Inferior parietal cortex (tissue), 1 donor: ENCODE measurements around the gene KCTD17.

ENCODE experiments used
- DNase-seq: peaks from one replicate; pipeline ENCODE4 v3.0.0-alpha.2; 2016; ENCODE audit errors: extremely low spot score

The KCTD17 gene

DNA sequence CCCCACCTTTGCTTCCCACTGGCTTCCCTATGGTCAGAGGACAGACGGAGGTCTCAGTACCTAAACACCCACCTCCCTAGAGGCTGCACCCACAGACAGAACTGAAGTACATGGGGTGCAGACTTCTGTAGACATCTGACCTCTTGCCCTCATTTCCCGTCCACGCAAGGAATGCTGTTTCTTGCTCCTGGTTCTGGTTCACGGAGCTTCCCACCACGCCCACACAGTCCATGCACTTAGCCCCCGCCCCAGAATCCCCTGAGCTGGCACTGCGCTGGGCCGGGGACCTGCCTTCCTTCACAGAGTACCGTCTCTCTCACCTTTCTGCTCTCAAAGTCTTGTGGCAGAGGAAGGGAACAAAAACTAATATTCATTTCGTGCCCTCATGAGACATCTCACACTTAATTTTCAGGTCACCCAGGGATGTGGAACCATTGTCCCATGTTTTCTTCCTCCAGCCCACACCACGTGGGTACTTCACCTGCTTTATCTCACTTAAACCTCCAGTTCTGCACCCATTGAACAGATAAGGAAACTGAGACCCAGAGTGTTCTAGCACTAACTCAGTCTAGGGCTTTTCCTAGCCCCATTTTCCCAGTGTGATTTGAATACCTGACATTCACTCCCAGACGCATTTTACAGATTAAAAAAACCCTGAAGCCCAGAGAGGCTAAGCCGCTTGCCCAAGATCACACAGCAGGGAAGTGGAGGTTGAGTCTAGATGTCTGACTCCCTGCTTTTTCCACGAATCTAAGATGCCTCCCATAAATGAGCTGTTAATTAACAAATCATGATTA, 52.3 kb downstream of the KCTD17 start:
- no peak for DNase-seq

DNA sequence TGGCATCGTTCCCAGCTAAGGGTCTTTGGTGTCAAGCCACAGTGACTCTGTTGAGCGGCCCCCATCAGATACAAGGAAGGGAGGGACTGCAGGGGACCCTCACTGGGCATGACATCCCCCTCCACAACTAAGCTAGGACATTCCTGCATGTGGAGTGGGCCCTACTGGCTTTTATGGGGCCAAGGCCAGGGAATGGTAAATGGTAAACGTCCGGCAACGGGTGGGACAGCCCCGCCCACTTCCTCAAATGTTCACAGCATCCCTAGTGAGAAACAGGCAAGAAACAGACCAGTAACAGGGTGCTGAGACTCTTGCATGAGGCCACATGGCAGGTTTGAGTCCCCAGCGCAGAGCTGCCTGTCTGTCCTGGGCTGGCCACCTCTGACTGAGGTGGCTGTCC, 53.6 kb downstream of the KCTD17 start:
- DNase-seq = no peak

DNA sequence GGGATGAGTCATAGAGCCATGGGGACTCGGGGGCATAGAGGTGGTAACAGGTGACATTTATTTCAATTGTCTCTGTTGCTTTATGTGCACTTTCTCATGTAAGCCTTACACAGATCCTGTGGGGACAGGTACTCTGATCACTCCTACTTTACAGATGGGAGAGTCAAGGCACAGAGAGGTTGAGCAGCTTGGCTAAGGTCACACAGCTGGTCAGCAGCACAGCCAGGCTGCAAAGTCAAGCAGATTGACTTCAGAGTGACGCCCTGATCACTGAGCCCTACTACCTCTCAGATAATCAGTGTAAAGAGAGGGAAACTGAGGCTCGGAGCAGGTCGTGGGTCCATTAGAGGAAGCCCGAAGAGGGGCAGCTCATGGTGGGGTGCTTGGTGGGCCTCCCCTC, 54.4 kb downstream of the KCTD17 start:
- no peak for DNase-seq

DNA sequence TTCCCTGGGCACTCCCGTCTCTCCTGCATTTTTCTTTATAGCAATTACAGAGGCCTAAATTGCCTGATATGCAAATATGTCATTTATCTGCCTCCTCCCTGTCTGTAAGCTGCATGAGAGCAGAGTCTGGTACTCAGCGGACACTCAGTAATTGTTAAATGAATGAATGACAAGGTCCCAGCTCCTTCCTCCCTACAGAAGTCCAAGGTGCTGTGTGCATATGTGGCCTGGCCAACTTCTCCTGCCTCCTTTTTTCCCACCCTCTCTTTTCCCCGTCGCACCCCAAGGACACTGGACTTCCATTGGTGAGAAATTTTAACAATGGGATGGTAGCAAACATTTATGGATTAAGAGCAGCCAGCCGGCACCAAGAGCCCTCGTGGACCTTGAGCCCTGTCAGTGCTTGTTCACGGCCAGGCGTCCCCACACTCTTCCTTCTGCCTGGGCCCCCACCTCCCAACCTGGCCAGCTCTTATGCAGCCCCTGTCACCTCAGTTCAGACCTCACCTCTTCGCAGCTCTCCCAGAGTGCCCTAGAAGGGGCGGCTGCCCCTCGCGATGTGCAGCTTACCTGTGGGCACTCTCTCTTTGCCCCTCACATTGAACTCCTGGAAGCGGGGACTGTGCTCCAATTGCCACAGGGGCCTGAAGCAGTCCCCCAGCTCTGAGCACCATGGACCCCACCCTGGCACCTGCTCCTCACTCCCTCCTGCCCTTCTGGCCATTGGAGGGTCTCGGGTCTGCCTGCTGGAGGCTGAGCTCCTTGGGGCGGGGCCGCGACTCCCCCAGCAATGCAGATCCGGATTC, 56.5 kb downstream of the KCTD17 start:
- no peak for DNase-seq

DNA sequence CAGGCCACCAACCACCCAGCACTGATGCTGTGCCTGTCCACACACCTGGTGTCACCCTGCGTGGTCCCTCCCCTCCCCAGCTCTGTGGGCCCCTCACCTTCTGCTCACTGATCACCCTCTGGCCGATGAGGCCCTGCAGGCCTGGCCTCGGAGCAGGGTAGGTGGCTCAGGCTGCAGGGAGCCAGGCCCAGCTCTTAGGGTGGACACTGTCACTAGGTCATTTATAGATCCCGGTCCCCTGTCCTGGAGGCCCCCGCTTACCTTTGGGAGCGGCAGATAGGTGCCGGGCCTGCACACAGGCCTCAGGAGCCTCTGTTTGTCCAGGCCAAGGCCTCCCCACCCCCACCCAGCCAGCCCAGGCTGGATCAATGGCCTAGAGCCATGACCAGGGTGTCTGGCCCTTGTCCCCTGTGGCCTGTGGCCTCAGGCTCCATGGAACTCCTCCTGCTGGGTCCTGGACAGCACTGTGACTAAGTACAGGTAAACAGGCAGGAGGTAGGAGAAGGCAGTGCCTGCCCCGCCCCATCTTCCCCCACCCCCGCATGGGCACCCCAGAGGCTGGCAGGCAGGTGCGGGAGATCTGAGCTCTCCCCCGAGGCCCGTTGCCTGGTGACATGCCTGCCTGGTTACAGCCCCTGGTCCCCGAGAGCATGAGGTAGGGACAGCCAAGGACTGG, 57.8 kb downstream of the KCTD17 start, which contains the start of gene TMPRSS6:
Gene TMPRSS6 (minus strand): TSS at position 472 of the 676 bp plus-strand sequence. CDS start 6,296 bp downstream, outside the sequence.
- no peak for DNase-seq

DNA sequence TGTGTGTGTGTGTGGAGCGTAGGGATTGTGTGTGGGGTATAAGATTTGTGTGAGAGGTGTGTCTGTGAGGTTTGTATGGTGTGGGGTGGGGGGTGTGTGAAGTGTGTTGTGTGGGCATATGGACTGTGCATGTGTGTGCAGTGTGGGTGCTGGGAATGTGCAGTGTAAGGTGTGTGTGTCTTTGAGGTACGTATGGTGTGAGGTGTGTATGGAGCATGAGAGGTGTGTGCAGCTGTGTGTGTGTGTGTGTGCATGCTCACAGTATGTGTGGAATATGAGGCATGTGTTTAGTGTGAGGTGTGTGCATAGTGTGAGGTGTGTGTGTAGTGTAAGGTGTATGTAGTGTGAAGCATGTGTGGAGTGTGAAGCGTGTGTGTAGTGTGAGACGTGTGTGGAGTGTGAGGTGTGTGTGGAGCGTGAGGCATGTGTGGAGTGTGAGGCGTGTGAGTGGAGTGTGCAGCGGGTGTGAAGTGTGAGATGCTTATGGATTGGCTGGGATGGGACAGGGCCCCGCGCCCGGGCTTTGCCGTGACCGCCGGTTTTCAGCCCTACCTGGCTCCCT, 59.7 kb downstream of the KCTD17 start:
- DNase-seq = no peak

DNA sequence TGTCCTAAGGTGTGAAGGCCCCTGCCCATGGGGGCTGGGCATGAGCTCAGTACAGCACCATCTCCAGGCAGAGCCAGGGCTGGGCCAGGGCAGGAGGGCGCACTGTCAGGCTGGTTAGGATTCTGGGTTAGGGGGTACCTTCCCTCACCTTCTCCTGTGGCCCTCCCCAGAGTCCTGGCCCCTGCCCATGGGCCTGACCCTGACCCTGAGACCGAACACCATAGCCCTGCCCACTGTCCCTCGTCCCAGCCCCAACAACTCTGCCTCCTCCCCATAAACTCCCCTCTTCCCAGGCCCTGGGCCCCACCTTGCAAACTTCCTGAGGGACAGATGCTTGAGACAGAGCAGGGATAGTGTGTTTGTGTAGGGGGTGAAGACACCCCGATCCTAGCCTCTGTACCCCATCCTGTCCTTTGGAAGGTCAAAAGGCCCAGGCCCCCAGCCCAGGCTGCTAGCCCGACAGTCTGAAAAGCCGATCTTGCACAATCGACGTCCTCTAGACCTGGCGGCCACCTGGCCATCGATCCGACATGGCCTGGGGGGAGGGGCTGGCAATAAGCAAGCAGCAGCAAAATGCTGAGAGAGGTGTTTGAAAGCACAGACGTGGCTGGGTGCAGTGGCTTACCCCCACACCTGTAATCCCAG, 60.7 kb downstream of the KCTD17 start:
- no peak for DNase-seq
